T-helper 1 cell (primary cell): ENCODE measurements around the gene ANKRD22.
"Not testable (repeated sequence)": the region's sequence is repeated elsewhere in the genome, so short reads cannot be mapped to it uniquely, and the experiment has no call there.

Experiments
- DNase-seq, 5 donors: peaks; one replicate each; pipeline ENCODE4 v3.0.0-alpha.2; 2012 to 2020
- total RNA-seq, 4 donors: gene quantifications; one replicate each; lab custom pipeline; 2026; lab: John Stamatoyannopoulos, UW

The ANKRD22 gene
- 0.12 to 0.69 (median 0.34) reads per million in 4 donors for total RNA-seq

DNA sequence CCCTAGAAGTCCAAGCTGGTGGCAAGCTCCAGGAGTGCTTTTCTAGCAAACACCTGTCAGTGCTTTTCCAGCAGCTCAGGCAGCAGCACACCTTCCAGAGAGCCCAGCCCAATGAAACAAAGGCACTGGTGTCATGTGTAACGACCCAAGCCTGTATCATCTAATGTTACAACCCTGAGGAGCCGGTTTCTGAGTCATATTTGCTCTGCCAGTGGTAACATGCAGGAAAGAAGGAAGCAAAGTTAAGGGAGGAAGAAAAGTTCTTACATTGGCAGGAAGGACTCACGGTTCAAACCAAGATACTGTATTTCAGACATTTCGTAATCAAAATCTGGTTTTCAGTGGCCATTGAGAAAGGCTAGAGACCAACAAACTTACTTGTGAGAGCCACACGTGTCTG is at the start of gene ANKRD22:
Gene ANKRD22, minus strand, starts transcription at position 139 of the 400 bp plus-strand sequence. CDS start 237 bp downstream, outside the sequence.
- peak in 1 of 5 donors; percentile 36 for DNase-seq

DNA sequence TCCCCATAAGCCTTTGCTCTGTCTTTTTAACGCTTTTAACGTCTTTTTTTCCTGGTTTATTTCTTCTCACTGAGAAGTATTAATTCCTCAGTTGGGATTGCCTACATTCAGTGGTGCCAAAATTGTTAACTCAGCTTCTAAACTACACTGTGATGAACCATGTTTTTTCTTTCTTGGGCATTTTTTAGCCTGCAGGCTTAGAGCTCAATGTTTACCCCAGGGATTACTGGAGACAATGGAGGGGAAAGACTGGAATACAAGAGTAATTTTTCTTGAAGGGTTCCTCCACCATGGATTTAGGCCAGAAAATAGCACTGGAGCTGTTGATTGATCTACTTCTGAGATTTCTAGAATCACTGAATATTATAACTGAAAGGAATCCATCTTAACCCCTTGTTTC is 48.2 kb upstream of the ANKRD22 start:
- DNase-seq, result no peak

GRCh38 chr10:88898727-88899126 is 47.1 kb upstream of the ANKRD22 start:
- DNase-seq, result no peak

GRCh38 chr10:88896994-88897853 is 45.6 kb upstream of the ANKRD22 start:
- DNase-seq, result no peak

- no peak for DNase-seq
Measured at GRCh38 chr10:88896372-88896993, 44.8 kb upstream of the ANKRD22 start.

GRCh38 chr10:88895250-88895649 is 43.6 kb upstream of the ANKRD22 start:
- no peak for DNase-seq

GRCh38 chr10:88893611-88894010 is 42.0 kb upstream of the ANKRD22 start:
- DNase-seq, result no peak

DNA sequence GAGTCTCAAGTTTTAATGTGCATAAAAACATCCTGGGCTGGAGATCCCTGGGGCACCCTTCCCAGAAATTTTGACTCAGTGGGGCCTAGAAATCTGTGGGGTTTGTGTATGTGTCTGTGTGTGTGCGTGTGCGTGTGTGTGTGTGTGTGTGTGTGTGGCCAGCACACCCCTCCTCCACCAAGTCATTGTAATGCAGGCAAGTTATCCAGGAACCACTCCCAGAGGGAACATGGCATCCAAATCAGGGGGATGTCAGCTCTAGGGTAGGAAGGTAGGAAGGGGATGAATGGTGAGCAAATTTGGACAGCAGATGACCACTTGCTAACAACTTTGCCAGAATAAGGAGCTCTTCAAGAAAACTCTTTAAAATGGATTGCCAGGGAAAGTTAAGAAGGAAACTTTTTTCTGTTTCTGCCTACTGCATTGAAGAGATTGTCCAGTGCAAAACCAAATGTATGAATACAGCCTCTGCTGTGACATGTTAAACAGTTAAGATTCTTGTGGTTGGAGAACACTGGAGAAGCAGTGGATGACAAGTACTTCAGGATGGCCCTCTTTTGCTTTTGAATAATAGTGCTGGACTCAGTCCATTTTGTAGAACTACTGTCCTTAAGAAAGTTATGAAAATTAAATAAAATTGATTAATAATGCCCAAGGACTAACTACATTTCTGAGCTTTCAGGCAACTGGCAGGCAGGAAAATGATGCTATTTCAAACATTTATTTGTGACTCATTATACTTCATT is 40.8 kb upstream of the ANKRD22 start:
- DNase-seq, result no peak

DNA sequence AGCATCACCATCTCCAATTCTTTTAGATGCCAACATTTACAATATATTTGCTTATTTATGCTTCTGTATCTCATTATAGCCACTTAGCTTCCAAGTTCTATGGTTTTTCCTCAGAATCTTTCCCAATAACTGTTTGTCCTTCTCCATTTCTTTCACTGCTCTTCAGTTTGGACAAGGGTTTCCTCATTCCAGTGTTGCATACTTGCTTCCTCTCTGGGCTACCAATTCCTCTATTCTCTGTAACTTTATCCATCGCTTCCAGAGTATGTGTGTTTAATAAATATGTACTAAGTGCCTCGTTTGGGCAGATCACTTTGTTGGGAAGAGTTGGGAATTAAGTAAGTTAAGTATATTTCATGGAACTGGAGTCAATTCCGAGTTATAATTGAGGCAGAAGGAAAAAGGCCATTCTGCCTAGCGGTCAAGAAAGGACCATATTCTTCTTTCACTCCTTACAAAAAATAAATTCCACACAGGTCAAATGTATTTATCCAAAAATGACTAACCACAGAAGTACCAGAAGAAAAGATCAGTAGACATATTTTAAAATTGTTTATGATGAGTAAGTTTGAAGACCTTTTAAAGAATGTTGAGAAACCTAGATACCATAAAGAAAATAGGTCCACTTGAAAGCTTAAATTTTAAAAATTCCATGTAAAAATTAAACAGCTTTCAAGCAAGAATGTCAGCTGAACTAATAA is 39.2 kb upstream of the ANKRD22 start:
- DNase-seq, result no peak

DNA sequence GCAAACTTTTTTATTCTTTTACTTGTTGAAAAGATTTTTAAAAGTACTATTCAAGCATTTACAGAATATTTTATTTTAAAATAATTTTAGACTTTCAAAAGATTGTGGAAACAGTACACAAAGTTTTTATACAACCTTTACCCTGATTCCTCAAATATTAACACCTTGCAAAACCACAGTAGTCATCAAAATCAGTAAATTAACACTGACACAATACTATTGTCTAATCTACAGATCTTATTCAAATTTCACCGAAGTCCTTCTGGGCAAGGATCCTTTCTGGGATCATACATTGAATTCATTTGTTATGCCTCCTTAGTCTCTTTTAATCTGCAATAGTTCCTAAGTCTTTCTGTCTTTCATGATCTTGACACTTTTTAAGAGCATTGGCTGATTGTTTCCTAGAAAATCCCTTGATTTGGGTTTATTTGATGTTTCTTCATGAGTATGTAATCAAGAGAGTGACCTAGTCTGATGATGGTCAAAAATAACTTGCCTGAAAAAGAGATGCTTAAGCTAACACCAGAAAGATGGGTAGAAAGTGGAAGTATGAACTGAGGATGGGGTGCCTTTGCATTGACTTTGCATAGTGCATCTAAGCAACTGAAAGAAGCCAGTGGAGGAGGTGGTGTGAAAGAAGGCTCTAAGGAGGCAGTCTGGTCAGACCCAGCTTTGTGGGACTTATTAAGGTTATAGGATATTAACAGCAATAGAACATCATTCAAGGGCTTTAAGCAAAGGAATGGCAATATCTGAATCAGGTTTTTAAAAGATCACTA is 38.1 kb upstream of the ANKRD22 start:
- DNase-seq, result no peak

GRCh38 chr10:88888810-88889445 is 37.3 kb upstream of the ANKRD22 start:
- no peak for DNase-seq

GRCh38 chr10:88886557-88886956 is 34.9 kb upstream of the ANKRD22 start:
- DNase-seq, result peak in 1 of 5 donors; percentile 52

GRCh38 chr10:88883448-88883809 is 31.8 kb upstream of the ANKRD22 start:
- no peak for DNase-seq

DNA sequence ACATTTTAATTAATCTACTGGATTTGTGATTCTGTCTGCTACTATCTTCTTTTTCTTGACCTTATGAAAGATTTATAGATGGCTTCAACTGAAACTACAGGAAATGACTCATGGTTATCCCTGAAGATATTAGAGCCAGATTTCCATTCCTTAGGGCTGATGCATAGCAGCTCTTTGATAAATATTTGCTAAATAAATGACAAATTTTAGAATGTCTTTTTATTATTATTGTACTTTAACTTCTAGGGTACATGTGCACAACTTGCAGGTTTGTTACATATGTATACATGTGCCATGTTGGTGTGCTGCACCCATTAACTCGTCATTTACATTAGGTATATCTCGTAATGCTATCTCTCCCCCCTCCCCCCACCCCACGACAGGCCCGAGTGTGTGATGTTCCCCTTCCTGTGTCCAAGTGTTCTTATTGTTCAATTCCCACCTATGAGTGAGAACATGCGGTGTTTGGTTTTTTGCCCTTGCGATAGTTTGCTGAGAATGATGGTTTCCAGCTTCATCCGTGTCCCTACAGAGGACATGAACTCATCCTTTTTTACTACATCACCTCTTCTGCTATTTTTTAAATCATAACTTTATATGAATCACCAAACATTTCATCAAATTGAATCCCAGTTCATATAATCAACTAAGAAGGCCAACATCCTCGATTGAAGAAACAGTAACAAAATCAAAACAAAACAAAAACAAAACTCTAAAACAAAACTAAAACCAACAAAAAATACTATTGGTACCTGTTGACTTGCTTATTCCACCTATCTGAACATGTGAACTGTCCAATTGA is 31.2 kb upstream of the ANKRD22 start:
- not testable (repeated sequence) for DNase-seq

DNA sequence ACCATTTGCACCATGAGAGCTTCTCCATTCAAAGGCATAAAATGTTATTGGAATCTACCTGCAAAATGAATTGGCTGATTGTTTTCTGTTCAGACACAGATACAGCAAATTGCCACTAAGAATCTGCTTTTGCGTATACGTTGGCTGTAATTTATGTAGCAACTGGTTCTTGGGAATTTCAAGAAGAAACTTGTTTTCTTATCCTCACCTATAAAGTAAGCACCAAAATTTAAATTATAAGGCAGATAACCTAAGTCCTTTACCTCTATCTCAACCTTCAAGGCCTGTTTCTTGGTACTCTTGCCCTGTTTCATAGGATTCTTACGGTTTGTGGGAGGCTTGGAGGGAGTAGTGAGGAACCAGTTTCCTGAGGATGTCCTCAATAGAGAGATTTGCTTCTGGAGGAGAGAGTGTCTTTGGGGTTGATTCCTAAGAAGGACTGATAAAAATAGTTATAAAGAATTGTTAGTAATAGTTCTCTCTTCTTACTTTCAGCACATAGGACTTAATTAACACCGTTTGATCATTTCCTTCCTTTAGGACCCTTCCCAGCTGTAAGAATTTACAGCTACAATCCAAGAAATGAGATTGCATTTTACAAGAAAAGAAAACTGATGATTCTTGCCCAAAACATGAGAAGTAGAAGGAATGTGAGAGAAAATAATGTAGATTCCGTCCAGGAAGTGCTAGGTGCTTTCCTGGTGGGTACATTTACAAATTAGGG is 30.4 kb upstream of the ANKRD22 start:
- DNase-seq, result no peak

DNA sequence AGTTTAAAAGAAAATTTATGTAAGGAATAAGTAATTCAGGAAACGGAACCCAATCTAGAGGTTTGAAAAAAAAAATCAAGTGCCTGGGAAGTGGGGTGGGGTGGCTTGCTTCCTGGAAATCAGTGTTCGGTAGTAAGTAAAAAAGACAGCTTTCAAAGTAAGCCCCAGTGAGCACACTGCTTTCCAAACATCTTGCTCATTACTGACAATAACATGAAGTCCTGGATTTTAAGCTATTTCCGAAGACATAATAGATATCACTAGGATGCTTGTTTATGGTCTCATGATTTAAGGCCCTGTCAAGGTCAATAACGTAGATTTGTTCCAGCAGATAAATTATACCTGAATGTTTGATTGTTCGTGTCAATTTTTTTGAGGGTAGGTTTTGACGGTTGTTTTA is 29.7 kb upstream of the ANKRD22 start:
- DNase-seq, result peak in 1 of 5 donors; percentile 45

GRCh38 chr10:88880282-88881076 is 28.8 kb upstream of the ANKRD22 start:
- peak; percentile 36 to 91 (median 54) for DNase-seq

DNA sequence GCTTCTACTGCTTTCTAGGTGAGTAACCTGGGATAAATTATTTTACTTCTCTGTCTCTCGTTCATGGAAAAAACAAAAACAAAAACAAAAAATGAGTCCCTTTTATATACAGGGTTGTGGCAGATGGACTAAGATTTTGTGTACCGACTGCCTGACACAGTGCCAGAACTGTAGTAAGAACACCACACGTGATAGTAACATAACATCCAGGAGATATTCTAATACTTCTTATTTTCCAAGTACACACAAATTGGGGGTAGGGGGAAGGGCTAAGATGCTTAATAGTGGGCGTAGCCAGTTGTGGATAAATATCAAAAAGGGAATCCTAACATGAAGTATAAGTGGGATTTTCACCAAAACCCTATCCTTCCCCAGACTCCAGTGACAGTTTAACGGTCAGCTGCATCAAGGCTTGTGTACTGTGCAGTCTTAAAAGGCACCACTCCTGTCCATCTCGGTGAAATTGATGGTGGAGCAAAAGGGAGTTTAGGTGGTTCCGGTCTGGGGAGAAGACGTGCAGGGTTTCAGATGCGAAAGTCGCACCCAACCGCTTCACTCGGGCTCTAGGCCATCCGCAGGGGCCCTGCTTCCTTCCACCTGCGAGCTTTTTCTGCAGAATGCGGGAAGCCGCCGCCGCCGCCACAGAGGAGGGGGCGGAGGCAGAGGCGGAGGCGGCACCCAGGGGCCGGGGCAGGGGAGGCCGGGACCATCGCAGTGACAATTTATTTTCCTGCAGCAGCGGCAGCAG is 28.1 kb upstream of the ANKRD22 start, which contains the start of gene STAMBPL1:
Gene STAMBPL1, plus strand, starts transcription at position 712 of the 748 bp plus-strand sequence. CDS start 21,464 bp downstream, outside the sequence.
- peak; percentile 29 to 92 (median 63) for DNase-seq
